PC-9 (cell line): ENCODE data around the gene TUBB2A. TPM values are rescaled to one million over a fixed set of nuclear protein-coding genes. Genes with fewer than 3 reads are reported as not detected.
"Not testable (repeated sequence)": the region's sequence is repeated elsewhere in the genome, so short reads cannot be mapped to it uniquely, and the experiment has no call there.

Source experiments
- BruUV-seq: library from RNA; stranded (reverse); fragments of 400-500 nt; replicated peaks from 2 replicates; lab custom pipeline; 2021; lab: Mats Ljungman, UMichigan
- CTCF ChIA-PET: fragments of 300-600 bp; sonication (Branson Sonifier 250); formaldehyde crosslinking; loops from one replicate; lab custom pipeline; 2022; ENCODE audit warnings: antibody characterized with exemption; lab: Charles Lee
- POLR2A ChIA-PET: fragments of 300-600 bp; sonication (Branson Sonifier 250); formaldehyde crosslinking; loops from one replicate; lab custom pipeline; 2022; ENCODE audit warnings: antibody characterized with exemption; ENCODE audit not compliant: unreplicated experiment; lab: Charles Lee
- DNase-seq, 2 experiments: peaks; one replicate each; pipeline versions ENCODE4 v3.0.0 to v3.0.0-alpha.2; 2015 to 2022; ENCODE audit warnings: mixed read lengths in 1 of 2
- H2AFZ ChIP-seq: fragments of 200-600 bp; sonication (generic); 2 replicates; pipeline ENCODE4 v1.8.1; 2017; ENCODE audit warnings: antibody characterized with exemption
- H3F3A ChIP-seq: fragments of 200-600 bp; sonication (generic); 2 replicates; pipeline ENCODE4 v1.8.1; 2017; ENCODE audit warnings: antibody characterized with exemption, mild to moderate bottlenecking, low read depth; ENCODE audit not compliant: insufficient read depth
- H3K27ac ChIP-seq: fragments of 200-600 bp; sonication (generic); 2 replicates; pipeline ENCODE4 v1.6.1; 2016; ENCODE audit warnings: mixed run types
- H3K27me3 ChIP-seq: fragments of 200-600 bp; sonication (generic); 2 replicates; pipeline ENCODE4 v1.6.1; 2016; ENCODE audit warnings: low read depth, mixed run types; ENCODE audit not compliant: insufficient read depth
- H3K36me3 ChIP-seq: fragments of 200-600 bp; sonication (generic); 2 replicates; pipeline ENCODE4 v1.6.1; 2016; ENCODE audit warnings: low read depth, mixed run types
- H3K4me1 ChIP-seq: fragments of 200-600 bp; sonication (generic); replicated peaks from 2 replicates; pipeline ENCODE4 v1.6.1; 2016; ENCODE audit warnings: mixed run types; ENCODE audit not compliant: insufficient read depth
- H3K4me2 ChIP-seq: fragments of 200-600 bp; sonication (generic); 2 replicates; pipeline ENCODE4 v1.6.1; 2017; ENCODE audit warnings: mixed run types
- H3K4me3 ChIP-seq: fragments of 200-600 bp; sonication (generic); 2 replicates; pipeline ENCODE4 v1.6.1; 2016; ENCODE audit warnings: mixed run types
- H3K79me2 ChIP-seq: fragments of 200-600 bp; sonication (generic); 2 replicates; pipeline ENCODE4 v1.6.1; 2017; ENCODE audit warnings: low read depth, mixed run types
- H3K9me2 ChIP-seq: fragments of 200-600 bp; sonication (generic); 2 replicates; pipeline ENCODE4 v1.8.1; 2017; ENCODE audit warnings: mild to moderate bottlenecking; ENCODE audit not compliant: insufficient read depth
- H3K9me3 ChIP-seq: fragments of 200-600 bp; sonication (generic); 2 replicates; pipeline ENCODE4 v1.8.1; 2016; ENCODE audit warnings: low read depth; ENCODE audit not compliant: insufficient read depth
- H4K20me1 ChIP-seq: fragments of 200-600 bp; sonication (generic); 2 replicates; pipeline ENCODE4 v1.8.1; 2017; ENCODE audit not compliant: insufficient read depth
- CTCF ChIP-seq: fragments of 200-600 bp; sonication (generic); conservative IDR thresholded peaks from 2 replicates; pipeline ENCODE4 v1.6.1; 2017; ENCODE audit warnings: mixed run types, antibody characterized with exemption, mild to moderate bottlenecking, moderate library complexity
- EZH2 ChIP-seq: fragments of 200-600 bp; sonication (generic); IDR thresholded peaks from 2 replicates; pipeline ENCODE4 v1.8.0; 2017; ENCODE audit warnings: antibody characterized with exemption, low read depth
- intact Hi-C: fragments of 100-400 bp; cut with micrococcal nuclease; formaldehyde crosslinking; loops from one replicate; pipeline ENCODE4 v1.10.0; 2022; ENCODE audit not compliant: unreplicated experiment
- total RNA-seq: library from RNA; stranded (reverse); gene quantifications from 2 replicates; pipeline ENCODE4 v1.2.3, GENCODE V29; 2021

Gene TUBB2A
- total RNA-seq, 1 experiment from 2014 or later, result 17.0 TPM

- peaks cover 7% of the 10 kb centered on the region; the same call in 1 of the 2 replicates for H3K36me3 ChIP-seq
- no peak overlapping the region for H3K27ac ChIP-seq
- ChIA-PET POLR2A (no interaction called here), CTCF (no interaction called here)
- H3K4me1 ChIP-seq, result peaks cover 7% of the 10 kb centered on the region; the same call in 1 of the 2 replicates
- no peaks in the 10 kb centered on the region for H3K27me3 ChIP-seq
- no peaks in the 10 kb centered on the region for H3K79me2 ChIP-seq
- H3K9me3 ChIP-seq, result no peaks in the 10 kb centered on the region
- DNase-seq, result no peak
- no peak overlapping the region for H2AFZ ChIP-seq
- TF ChIP-seq CTCF, result no peak
- no peak for TF ChIP-seq EZH2
- no peak overlapping the region for H3K4me3 ChIP-seq
- intact Hi-C loops, result no loop called here
- no peaks in the 10 kb centered on the region for H3K9me2 ChIP-seq
- H3F3A ChIP-seq, result 0 out of 2 replicates have a peak, but pooled peaks cover 5% of the 10 kb centered on the region
- no peaks in the 10 kb centered on the region for H4K20me1 ChIP-seq
- no peak overlapping the region for H3K4me2 ChIP-seq
- BruUV-seq, result no TSS peak
Observed at GRCh38 chr6:3140201-3140600, 17.1 kb downstream of the TUBB2A start.

- TF ChIP-seq CTCF (no peak), EZH2 (no peak)
- ChIA-PET POLR2A (no interaction called here), CTCF (no interaction called here)
- no peak for DNase-seq
- Histone ChIP-seq H3K9me3 (no peaks in the 10 kb centered on the region), H3K79me2 (no peaks in the 10 kb centered on the region), H4K20me1 (no peaks in the 10 kb centered on the region), H3K36me3 (peaks cover 7% of the 10 kb centered on the region; the same call in 1 of the 2 replicates), H3K9me2 (no peaks in the 10 kb centered on the region), H3K4me1 (peaks cover 7% of the 10 kb centered on the region; the same call in 1 of the 2 replicates), H3K4me3 (no peak overlapping the region), H2AFZ (no peak overlapping the region), H3K27ac (no peak overlapping the region), H3K27me3 (no peaks in the 10 kb centered on the region), H3F3A (0 out of 2 replicates have a peak, but pooled peaks cover 5% of the 10 kb centered on the region), H3K4me2 (no peak overlapping the region)
- intact Hi-C loops, result no loop called here
- BruUV-seq, result no TSS peak
Observed at GRCh38 chr6:3139090-3139903, 18.0 kb downstream of the TUBB2A start.

- no peak overlapping the region for H3K4me3 ChIP-seq
- no peak overlapping the region for H3K27ac ChIP-seq
- no peaks in the 10 kb centered on the region for H3K9me3 ChIP-seq
- H3K36me3 ChIP-seq, result peaks cover 7% of the 10 kb centered on the region; the same call in 1 of the 2 replicates
- no peaks in the 10 kb centered on the region for H3K27me3 ChIP-seq
- no peak overlapping the region for H2AFZ ChIP-seq
- TF ChIP-seq EZH2 (no peak), CTCF (no peak)
- intact Hi-C loops, result no loop called here
- H3K79me2 ChIP-seq, result no peaks in the 10 kb centered on the region
- H3F3A ChIP-seq, result 0 out of 2 replicates have a peak, but pooled peaks cover 5% of the 10 kb centered on the region
- no peaks in the 10 kb centered on the region for H4K20me1 ChIP-seq
- peak in 1 of 2 experiments; percentile 41 for DNase-seq
- POLR2A ChIA-PET, result no interaction called here
- no peaks in the 10 kb centered on the region for H3K9me2 ChIP-seq
- no peak overlapping the region for H3K4me2 ChIP-seq
- no TSS peak for BruUV-seq
- CTCF ChIA-PET, result no interaction called here
- peaks cover 7% of the 10 kb centered on the region; the same call in 1 of the 2 replicates for H3K4me1 ChIP-seq
Observed at GRCh38 chr6:3138341-3138740, 19.0 kb downstream of the TUBB2A start.

GRCh38 chr6:3137873-3138272 lies 19.5 kb downstream of the TUBB2A start:
- H3K4me3 ChIP-seq, DNase-seq, H3K9me3 ChIP-seq, BruUV-seq, H3K27ac ChIP-seq, H2AFZ ChIP-seq, POLR2A ChIA-PET, H3K4me2 ChIP-seq, intact Hi-C loops, H3F3A ChIP-seq, H3K27me3 ChIP-seq, CTCF ChIA-PET, H3K9me2 ChIP-seq, H3K79me2 ChIP-seq, H3K36me3 ChIP-seq, H4K20me1 ChIP-seq, H3K4me1 ChIP-seq: not testable (repeated sequence)
